Measurements from ENCODE around the gene CCNC.

CCNC gene

DNA sequence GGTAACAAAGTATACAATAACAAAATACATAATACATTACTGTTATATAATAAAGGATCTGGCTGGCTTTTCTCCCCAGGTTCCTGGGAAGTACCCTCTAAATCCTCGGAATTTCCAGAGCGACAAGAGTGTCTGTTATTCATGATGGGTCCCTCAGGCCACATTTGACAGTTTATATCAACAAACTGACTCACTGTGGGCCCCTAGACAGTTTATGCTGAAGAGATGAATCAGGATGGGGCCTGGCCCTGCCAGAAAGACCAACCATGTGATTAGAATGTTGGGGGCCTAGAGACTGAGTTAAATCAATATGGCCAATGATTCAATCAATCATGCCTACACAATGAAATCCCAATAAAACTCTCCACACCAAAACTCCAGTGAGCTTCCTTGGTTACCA lies 66.7 kb downstream of the CCNC start:
- no peak overlapping the region for H3K4me3 ChIP-seq (ENCODE audit: low read depth, low read length)
- TF ChIP-seq, protein P1, sequence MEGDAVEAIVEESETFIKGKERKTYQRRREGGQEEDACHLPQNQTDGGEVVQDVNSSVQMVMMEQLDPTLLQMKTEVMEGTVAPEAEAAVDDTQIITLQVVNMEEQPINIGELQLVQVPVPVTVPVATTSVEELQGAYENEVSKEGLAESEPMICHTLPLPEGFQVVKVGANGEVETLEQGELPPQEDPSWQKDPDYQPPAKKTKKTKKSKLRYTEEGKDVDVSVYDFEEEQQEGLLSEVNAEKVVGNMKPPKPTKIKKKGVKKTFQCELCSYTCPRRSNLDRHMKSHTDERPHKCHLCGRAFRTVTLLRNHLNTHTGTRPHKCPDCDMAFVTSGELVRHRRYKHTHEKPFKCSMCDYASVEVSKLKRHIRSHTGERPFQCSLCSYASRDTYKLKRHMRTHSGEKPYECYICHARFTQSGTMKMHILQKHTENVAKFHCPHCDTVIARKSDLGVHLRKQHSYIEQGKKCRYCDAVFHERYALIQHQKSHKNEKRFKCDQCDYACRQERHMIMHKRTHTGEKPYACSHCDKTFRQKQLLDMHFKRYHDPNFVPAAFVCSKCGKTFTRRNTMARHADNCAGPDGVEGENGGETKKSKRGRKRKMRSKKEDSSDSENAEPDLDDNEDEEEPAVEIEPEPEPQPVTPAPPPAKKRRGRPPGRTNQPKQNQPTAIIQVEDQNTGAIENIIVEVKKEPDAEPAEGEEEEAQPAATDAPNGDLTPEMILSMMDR (IDR thresholded peaks at IDR 0.05; ENCODE audit: low read depth, low read length), result no peak

DNA sequence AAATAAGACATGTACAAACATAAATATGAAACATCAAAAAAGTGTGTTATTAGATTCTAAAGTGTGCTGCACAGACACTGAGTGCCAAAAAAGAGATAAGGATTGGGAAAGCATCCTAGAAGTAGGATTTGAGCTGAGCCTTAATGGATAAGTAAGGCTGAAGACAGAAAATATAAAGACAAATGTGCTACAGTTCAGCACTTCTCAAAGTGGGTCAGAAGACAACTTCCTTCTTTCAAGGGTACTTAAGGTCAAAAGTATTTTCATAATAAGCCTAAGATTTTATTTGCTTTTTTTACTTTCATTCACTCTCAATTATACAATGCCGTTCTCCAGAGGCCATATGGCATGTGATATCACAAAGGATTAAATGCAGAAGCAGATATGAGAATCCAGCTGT lies 70.0 kb downstream of the CCNC start:
- TF ChIP-seq, protein P1 (IDR thresholded peaks at IDR 0.05; ENCODE audit: low read depth, low read length), result no peak
- H3K4me3 ChIP-seq (ENCODE audit: low read depth, low read length), result no peak overlapping the region

DNA sequence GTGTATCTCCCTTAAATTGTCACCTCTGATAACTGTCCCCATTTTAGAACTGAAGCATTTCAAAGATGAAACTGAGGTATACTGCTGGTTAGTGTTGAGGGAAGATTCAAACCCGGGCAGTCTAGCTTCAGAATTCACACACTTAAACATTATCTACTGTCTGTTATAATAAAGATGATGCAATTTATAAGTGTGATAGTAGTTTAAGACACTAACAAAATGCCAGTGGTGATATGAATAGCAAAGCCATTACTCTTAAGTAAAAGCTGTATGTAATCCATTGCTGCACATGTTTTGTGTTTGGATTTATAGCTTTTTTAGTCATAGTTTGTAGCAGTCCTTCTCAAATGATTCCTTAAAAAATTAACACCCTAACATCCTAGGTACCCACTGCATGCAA lies 73.0 kb downstream of the CCNC start:
- TF ChIP-seq, protein P1 (IDR thresholded peaks at IDR 0.05; ENCODE audit: low read depth, low read length), result no peak
- H3K4me3 ChIP-seq (ENCODE audit: low read depth, low read length), result no peak overlapping the region
